Stimulated activated CD4-positive, alpha-beta T cell treated with anti-CD3 and anti-CD28 coated beads, Interleukin-1b, Interleukin-23, amount 100 ng/mL, for 48 hours (primary cell): ENCODE data around the gene SCAI.
"Not testable (repeated sequence)": the region's sequence is repeated elsewhere in the genome, so short reads cannot be mapped to it uniquely, and the experiment has no call there.

Source experiments
- DNase-seq: peaks from one replicate; pipeline ENCODE4 v3.0.0-alpha.2; 2020

SCAI gene

GRCh38 chr9:124940521-124940893, 202.8 kb downstream of the SCAI start:
- peak; percentile 7 for DNase-seq

GRCh38 chr9:124939944-124940343, 203.4 kb downstream of the SCAI start:
- no peak for DNase-seq

GRCh38 chr9:124934290-124934689, 209.0 kb downstream of the SCAI start:
- DNase-seq = no peak

GRCh38 chr9:124932333-124932732, 211.0 kb downstream of the SCAI start:
- no peak for DNase-seq

GRCh38 chr9:124929464-124929863, 213.9 kb downstream of the SCAI start:
- DNase-seq = no peak

GRCh38 chr9:124928116-124928515, 215.2 kb downstream of the SCAI start:
- no peak for DNase-seq

- DNase-seq = not testable (repeated sequence)
Observed at GRCh38 chr9:124920394-124920793, 222.9 kb downstream of the SCAI start.

- DNase-seq = no peak
Observed at GRCh38 chr9:124914753-124915405, 228.4 kb downstream of the SCAI start.

GRCh38 chr9:124913378-124913777, 229.9 kb downstream of the SCAI start:
- DNase-seq = no peak

- no peak for DNase-seq
Observed at GRCh38 chr9:124911766-124912165, 231.6 kb downstream of the SCAI start.

GRCh38 chr9:124908098-124908497, 235.2 kb downstream of the SCAI start:
- DNase-seq = no peak

- no peak for DNase-seq
Observed at GRCh38 chr9:124906966-124907365, 236.4 kb downstream of the SCAI start.

- no peak for DNase-seq
Observed at GRCh38 chr9:124899845-124900244, 243.5 kb downstream of the SCAI start.

- DNase-seq = no peak
Observed at GRCh38 chr9:124897570-124898460, 245.5 kb downstream of the SCAI start.

- no peak for DNase-seq
Observed at GRCh38 chr9:124894741-124895170, 248.6 kb downstream of the SCAI start.

GRCh38 chr9:124894035-124894740, 249.1 kb downstream of the SCAI start:
- DNase-seq = no peak
